Measurements from ENCODE around the gene PLCD1.
"Not testable (repeated sequence)": the region's sequence is repeated elsewhere in the genome, so short reads cannot be mapped to it uniquely, and the experiment has no call there.

PLCD1 gene

DNA sequence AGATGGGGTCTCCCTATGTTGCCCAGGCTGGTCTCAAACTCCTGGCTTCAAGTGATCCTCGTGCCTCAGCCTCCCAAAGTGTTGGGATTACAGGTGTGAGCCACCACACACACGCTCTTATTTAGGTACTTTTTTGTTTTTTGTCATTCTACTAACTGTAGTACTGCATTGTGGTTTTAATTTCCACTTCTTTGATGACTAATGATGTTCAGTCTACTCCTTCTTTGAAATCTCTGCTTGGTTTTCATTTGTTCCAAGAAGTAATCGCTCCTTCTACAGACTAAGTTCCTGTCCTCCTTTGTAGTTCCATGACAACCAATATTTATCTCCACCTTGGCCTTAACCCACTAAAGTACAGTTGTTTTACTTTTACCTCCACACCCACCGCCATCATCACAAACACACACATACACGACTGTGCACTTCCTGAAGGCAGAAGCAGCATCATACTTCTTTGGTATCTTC is 9.0 kb upstream of the PLCD1 start:
- no peak for DNase-seq (ENCODE audit: low read depth, low spot score)
- ChIA-PET CTCF (no interaction called here), POLR2A (no interaction called here)
- no peak overlapping the region for H3K4me3 ChIP-seq (ENCODE audit: low read depth, low read length)
- TF ChIP-seq, protein P1, sequence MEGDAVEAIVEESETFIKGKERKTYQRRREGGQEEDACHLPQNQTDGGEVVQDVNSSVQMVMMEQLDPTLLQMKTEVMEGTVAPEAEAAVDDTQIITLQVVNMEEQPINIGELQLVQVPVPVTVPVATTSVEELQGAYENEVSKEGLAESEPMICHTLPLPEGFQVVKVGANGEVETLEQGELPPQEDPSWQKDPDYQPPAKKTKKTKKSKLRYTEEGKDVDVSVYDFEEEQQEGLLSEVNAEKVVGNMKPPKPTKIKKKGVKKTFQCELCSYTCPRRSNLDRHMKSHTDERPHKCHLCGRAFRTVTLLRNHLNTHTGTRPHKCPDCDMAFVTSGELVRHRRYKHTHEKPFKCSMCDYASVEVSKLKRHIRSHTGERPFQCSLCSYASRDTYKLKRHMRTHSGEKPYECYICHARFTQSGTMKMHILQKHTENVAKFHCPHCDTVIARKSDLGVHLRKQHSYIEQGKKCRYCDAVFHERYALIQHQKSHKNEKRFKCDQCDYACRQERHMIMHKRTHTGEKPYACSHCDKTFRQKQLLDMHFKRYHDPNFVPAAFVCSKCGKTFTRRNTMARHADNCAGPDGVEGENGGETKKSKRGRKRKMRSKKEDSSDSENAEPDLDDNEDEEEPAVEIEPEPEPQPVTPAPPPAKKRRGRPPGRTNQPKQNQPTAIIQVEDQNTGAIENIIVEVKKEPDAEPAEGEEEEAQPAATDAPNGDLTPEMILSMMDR (IDR thresholded peaks at IDR 0.05; ENCODE audit: insufficient read depth, low read length, missing control alignments), result no peak

GRCh38 chr3:38036906-38037305 is 7.5 kb upstream of the PLCD1 start:
- no peak for DNase-seq (ENCODE audit: low read depth, low spot score)
- TF ChIP-seq, protein P1 (IDR thresholded peaks at IDR 0.05; ENCODE audit: insufficient read depth, low read length, missing control alignments), result no peak
- H3K4me3 ChIP-seq (ENCODE audit: low read depth, low read length), result no peak overlapping the region
- ChIA-PET CTCF (no interaction called here), POLR2A (no interaction called here)

DNA sequence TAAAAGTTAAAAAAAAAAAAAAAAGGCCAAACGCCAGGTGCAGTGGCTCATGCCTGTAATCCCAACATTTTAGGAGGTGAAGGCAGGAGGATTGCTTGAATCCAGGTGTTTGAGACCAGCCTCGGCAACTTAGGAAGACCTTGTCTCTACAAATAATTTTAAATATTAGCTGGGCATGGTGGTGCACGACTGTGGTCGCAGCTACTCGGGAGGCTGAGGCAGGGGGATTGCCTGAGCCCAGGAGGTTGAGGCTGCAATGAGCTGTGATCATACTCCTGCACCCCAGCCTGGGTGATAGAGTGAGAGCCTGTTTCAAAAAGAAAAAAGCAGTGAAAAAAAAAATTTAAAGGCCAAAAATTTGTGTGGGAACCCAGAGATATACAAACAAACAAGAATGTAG is 6.8 kb upstream of the PLCD1 start:
- TF ChIP-seq, protein P1 (IDR thresholded peaks at IDR 0.05; ENCODE audit: insufficient read depth, low read length, missing control alignments), result no peak
- DNase-seq (ENCODE audit: low read depth, low spot score), result no peak
- ChIA-PET POLR2A (no interaction called here), CTCF (no interaction called here)
- no peak overlapping the region for H3K4me3 ChIP-seq (ENCODE audit: low read depth, low read length)

DNA sequence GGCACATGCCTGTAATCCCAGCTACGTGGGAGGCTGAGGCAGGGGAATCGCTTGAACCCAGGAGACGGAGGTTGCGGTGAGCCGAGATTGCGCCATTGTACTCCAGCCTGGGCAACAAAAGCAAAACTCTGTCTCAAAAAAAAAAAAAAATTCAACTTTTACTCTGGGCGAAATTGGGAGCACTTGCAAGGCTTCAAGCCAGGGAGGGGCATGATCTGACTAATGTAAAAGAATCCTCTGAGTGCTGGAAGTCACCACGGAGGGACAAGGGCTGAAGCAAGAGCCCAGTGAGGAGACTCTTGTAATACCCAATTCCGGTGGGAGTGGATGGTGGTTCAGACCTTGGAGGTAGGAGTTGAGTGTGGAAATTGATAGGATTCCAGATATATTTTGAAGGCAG is 4.9 kb upstream of the PLCD1 start:
- POLR2A ChIA-PET; CTCF ChIA-PET; DNase-seq (ENCODE audit: low read depth, low spot score); H3K4me3 ChIP-seq (ENCODE audit: low read depth, low read length): not testable (repeated sequence)

DNA sequence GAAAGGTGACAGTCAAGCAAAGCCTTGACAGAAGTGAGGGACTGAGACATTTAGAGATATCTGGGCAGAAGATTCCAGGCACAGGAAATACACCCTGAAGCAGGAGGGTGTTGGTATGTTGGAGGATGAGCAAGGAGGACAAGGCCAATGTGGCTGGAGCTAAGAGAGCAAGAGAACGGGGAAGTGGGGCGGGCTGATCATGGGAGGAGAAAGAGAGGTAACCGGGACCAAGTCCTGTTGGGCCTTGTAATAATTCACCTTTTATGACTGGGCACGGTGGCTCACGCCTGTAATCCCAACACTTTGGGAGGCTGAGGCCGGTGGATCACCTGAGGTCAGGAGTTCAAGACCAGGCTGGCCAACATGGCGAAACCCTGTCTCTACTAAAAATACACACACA is 4.1 kb upstream of the PLCD1 start:
- DNase-seq (ENCODE audit: low read depth, low spot score); POLR2A ChIA-PET; CTCF ChIA-PET; H3K4me3 ChIP-seq (ENCODE audit: low read depth, low read length): not testable (repeated sequence)

DNA sequence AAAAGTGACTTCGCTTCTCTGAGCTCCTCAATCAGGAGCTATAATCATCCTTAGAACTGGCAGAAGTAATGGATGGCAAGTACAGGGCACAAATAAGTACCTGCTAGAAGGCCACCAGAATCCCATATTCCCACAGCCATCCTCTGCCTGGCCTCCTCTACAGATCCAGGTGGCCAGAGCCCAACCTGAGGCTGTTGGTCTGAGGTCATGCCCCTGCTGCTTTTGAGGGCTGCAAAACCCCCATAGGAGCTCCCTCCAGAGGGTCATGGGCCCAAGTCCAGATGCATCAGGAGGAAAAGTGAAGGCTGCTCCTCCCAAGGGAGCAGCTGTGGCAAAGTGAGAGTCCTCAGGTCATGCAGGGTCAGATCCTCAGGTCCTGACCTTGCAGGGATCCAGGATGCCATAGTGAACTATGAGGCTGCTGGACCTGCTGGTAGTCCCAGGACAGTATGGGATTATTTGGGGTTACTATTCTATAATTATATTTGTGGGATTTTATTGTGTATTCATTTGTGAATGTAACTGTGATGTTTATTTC is 3.0 kb upstream of the PLCD1 start:
- TF ChIP-seq, protein P1 (IDR thresholded peaks at IDR 0.05; ENCODE audit: insufficient read depth, low read length, missing control alignments), result no peak

DNA sequence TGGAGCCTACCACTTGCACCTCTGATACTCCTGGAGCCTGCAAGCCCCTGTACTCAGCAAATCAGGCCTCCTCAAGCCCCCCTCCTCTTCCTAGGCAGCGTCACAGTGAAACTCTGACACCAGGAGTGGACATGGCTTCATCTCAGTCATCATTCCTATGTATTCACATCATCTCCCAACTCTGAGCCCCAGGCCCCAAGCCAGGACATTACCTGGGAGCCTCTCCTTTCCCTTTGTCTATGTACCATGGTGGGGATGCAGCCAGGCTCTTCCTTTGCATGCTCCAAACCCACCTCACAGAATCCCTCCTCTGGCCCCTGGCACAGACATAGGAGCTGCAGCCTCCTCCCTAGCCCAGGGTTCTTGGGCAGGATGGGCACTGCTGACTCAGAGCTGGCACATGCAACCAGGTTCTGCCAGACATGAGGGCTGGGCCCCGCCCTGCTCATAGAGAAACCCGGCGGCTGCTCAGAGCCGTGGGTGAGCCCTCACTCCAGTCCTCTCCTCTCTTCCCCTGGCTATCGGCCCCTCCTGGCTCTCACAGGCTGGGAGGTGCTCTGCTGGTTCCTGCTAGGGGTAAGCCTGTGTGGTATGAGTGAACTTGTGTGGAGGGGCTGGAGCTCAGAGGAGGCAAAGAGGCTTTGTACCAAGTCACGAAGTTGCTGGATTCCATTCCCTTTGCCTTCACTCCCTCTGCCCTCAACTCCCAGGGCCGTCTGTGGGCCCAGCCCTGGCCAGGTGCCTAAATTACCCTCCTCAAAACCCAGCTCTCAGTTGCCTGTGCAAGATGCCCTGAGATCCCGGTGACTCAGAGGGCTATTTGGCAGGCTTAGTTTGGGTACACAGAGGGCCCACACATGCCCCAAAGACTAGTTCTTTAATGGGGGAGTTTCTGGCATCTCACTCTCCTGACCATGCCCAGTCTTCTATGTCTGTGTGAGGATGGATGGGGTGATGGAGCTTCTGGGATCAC is 1.9 kb upstream of the PLCD1 start:
- no peak overlapping the region for H3K4me3 ChIP-seq (ENCODE audit: low read depth, low read length)
- DNase-seq (ENCODE audit: low read depth, low spot score), result no peak
- TF ChIP-seq, protein P1 (IDR thresholded peaks at IDR 0.05; ENCODE audit: insufficient read depth, low read length, missing control alignments), result no peak
- POLR2A ChIA-PET, result no interaction called here
- CTCF ChIA-PET, result no interaction called here

More for the DNA sequence above, 3.0 kb upstream of the PLCD1 start:
- no peak for DNase-seq (ENCODE audit: low read depth, low spot score)
- CTCF ChIA-PET, result interaction anchor here (0.6 to 1.0 kb wide), 2 partner anchors 31 to 177 kb away, joined by 3 read pairs; no protein-coding TSS in a partner anchor
- POLR2A ChIA-PET, result no interaction called here
- no peak overlapping the region for H3K4me3 ChIP-seq (ENCODE audit: low read depth, low read length)
